Glomerular endothelial cell (primary cell): ENCODE data around the gene MACROD2. TPM values are rescaled to one million over a fixed set of nuclear protein-coding genes. Genes with fewer than 3 reads are reported as not detected.

Experiments
- DNase-seq: peaks from one replicate; pipeline ENCODE4 v3.0.0-alpha.2; 2011; ENCODE audit warnings: low read depth, low spot score; ENCODE audit errors: extremely low read depth
- total RNA-seq: library from RNA; depleted of rRNA; stranded (reverse); fragments of >200 nt; gene quantifications from 2 replicates; pipeline ENCODE4 v1.2.3, GENCODE V29; 2015

The MACROD2 gene
- total RNA-seq, 1 donor from 2014 or later: 0.76 TPM

DNA sequence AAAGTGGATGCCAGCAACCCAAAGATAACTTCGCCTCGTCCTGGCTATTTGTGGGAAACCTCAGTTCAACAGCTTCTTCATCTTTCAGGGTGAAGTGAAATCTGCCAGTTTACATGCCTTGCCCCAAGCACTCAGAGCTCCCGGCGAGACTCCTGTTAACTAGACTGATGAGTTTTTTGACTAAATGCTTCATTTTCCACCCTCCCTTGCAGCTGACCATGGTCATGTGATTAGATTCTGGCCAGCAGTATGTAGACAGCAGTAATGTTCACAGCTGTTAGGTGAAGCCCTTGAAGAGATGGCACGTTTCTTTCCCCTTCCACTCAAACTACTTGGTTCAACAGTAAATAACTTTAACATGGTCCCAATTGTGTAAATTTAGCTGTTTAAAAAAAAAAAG, 1060.9 kb downstream of the MACROD2 start:
- DNase-seq: no peak

DNA sequence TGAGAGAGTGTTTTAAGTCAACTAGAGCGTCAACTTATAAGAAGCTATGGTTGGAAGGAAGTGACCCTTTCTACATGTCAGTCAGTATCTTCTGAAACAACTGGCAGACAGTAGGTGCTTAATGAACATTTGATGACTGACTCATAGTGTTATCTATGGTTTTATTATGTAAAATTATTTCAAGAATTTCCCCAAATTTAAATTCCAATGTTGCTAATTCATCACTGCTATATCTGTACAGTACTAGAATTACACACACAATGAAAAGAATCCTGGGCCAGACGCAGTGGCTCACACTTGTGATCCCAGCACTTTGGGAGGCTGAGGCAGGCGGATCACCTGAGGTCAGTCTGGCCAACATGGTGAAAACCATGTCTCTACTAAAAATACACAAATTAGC, 1063.5 kb downstream of the MACROD2 start:
- no peak for DNase-seq

DNA sequence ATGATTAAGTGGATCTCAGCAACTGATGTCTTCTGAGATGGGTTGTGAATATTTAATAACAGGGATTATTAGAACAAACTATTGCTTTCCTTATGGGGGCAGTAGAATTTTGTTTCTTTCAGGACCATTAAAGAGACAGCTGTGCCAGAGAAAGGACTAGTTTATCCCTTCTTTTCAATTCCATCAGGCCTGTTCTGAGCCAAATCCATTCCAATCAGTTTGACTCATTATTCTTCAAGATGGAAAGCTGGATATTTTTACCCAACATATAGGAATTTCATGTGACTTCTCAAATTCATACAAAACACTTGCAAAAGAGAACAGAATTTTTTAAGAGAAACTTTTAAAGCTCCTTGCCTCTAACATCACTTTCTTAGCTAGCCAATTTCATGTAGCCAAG, 1064.1 kb downstream of the MACROD2 start:
- DNase-seq: no peak

DNA sequence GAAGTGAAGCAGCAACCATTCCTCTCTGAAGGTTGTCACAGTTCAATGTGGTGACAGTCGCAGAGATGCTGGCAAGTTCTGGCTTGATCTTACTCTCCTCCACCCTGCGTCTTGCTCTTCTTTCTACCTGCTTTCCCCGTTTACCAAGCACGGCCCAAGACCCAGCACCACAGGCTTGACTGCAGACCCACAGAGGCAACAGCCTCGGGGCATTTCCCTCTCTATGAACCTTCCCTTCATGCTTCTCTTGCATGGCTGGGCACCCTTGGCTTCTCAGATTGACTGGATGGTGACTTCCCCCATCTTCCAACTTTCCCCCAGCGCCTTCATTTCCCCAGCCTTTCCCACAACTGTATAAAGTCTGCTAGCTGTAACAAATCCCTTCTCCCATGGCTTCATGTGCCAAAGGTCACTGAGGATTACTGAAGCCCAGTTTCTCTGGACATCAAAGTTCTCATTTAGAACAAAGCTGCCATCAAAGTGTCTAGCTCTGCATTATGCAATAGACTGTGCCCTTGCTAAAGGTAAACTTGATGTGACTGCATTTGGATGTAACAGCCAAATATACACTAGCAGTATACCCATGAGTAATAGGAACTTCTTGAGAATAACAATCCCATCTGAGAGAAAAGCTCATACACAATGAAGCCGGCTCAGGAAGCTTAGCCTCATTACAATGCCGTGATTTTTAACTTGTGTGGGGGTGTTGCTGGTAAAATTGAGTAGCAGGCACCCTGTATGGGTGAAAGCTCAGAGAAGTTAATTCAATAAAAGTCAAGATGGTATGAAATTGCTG, 1065.1 kb downstream of the MACROD2 start:
- DNase-seq: no peak

DNA sequence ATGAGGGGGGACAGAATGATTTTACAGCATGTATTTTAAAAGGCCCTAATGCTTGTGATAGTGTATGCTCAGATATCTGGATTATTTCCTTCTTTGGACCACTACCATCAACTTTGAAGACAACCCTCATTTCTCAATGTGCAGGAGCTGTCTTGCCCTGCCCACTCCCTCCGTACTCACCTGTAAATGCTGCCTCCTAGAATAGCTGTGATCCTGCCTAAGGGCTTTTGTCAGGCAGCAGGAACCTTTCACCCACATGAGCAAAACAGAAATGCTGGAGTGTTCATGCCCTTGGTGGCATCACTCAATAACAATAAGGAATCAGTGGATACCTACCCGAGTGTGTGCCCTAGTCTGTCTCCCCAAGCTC, 1065.7 kb downstream of the MACROD2 start:
- no peak for DNase-seq

DNA sequence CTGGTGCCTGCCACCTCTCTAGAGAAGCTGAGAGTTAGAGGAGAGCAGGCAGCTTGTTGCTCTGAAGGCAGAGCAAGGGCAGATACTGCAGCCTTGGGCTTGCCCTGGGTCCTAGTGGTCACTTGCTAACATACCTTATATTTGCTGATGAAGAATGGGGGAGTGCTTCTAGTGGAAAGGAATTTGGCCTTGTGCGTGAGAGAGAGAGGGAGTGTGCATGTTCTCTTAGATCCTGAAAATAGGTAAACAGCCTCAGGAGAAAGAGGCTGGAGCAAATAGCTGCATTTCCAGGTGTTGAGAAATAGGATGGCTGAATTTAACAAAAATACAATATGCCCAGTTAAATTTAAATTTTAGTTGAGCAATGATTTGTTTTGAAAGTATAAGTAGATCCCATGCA, 1066.6 kb downstream of the MACROD2 start:
- no peak for DNase-seq

DNA sequence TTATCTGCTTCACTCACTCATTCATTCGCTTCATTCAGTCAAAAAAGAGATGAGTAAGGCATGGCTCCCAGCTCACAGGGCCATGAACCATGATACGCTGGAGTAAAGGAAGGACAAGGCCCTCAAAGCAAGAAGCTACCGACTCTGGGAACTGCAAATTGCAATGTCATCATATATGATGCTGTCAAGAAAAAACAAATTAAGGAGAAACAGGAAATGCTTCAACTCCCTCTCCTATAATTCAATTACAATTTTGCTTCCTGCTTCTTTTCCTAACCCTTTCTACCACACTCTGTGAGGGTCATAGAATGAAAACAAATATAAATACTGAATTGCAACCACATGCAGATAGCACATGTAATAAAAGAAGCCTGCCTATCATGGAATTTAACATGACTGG, 1067.8 kb downstream of the MACROD2 start:
- DNase-seq: no peak

DNA sequence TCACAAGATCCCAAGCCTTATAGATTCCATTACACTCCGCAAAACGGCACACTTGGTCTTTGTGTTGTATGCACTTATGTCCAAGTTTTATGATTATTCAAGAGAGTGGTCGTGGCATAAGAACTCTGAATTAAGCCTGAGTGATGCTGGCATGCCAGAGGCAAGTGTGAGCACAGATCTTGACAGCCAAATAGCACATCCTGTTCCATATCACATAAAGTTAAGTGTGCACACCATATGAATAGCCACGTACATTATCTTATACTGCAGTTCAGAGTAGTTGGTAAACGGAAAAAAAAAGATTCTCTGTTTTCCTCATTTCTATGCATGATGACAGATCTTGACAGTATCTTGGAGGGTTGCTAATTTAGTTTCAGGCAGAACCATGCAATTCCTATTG, 1069.4 kb downstream of the MACROD2 start:
- DNase-seq: no peak

DNA sequence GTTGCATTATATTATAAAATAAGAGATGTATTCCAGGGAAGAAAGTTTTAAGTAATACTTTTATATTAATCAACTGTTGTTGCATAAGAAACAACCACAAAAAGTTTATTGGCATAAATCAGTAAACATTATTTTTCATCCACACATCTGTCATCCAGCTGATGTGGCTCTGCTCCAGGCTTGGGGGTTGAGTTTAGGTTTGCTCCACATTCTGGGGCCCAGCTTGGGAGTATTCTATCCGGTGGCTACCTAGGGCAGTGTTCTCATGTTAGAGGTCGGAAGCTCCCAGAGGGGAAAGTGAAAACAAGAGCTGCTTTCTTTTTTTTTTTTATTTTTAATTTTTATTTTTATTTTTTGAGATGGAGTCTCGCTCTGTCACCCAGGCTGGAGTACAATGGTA, 1070.5 kb downstream of the MACROD2 start:
- DNase-seq: no peak

DNA sequence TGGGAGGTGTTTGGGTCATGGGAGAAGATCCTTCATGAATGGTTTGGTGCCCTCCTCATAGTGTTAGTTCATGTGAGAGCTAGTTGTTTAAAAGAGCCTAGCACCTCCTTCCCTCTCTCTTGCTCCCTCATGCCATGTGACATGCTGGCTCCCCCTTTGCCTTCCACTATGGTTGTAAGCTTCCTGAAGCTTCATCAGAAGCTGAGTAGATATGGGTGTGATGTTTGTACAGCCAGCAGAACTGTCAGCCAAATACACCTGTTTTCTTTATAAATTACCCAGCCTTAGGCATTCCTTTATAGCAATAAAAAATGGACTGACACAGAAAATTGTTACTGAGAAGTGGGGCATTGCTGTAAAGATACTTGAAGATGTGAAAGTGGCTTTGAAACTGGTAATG, 1073.2 kb downstream of the MACROD2 start:
- no peak for DNase-seq

DNA sequence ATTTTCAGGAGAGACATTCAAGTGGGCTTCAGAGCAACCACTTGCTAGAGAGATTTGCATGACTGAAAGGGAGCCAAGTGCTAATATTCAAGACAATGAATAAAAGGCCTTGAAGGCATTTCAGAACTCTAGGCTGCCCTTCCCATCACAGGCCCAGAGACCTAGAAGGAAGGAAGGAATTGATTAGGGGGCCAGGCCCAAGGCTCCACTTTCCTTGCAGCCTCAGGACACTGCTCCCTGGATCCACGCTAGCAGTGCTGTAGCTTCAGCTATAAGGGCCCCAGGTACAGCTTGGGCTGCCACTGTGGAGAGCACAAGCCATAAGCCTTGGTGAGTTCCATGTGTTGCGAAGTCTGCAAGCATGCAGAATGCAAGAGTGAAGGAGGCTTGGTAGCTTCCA, 1074.0 kb downstream of the MACROD2 start:
- no peak for DNase-seq

DNA sequence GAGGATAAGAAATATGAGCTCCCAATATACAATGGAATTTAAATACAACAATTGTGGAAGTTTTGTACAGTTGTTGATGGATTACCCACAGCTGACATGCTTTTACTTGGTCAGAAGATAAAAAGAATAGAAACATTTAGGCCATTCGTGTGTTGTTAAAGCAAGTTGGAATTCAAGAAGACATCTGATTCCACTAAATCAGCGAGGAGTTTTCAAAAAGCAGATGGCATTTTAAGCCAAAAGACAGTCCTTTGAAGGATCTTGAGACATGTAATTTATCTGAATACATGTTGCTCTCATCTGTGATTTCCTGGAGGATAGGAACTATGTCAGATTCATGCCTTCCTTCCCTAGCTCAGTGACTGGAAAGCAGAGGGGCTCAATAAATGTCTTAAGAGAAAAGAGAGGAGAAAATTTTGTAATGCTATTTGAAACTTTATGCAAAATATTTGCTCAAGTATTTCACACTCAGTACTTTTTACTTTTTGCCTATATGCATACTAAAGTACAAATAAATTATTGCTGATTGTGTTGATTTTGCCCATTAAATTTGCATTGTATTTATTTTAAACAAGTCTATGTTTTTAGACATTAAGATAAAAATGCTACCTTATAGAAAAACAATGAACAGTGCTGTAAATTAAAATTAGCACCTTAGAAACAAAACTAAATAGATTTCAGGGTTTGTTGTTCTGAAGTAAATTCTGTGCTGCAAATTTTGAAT, 1075.9 kb downstream of the MACROD2 start:
- no peak for DNase-seq

DNA sequence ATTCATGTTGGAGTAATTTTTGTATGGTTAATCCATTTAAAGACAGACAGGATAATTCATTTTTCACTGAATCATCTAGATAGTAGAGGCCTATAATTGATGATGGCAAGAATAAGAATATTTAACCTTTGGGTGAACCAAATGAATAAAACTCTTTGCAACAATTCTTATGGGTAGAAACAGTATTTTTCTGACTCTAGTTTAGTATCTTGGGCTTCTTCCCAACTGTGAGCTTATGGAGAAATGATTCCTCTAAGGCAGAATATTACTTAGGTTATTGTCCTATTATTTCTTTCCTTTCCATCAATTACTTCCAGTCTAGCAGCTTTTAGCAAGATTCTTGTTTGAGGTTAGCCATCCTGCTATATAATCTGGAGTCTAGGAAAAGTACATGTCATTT, 1077.0 kb downstream of the MACROD2 start:
- DNase-seq: no peak

DNA sequence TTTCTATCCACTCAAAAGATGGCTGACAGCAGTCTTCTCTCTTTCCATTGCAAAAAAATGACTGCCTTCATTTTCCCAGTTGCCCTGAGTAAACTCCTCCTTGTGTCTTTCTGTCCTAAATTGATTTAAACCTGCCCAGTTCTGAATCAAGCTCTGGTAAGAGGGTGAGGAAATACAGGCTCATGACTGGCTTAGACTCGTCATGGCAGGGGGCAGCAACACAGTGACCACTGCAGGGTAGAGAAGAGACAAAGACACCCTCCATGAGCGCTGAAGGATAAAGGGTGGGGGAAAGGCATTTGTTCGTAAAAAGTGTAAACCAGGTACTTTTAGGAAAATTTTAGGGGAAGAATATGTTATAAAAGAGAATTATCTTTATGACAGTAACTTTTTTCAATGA, 1080.3 kb downstream of the MACROD2 start:
- no peak for DNase-seq

DNA sequence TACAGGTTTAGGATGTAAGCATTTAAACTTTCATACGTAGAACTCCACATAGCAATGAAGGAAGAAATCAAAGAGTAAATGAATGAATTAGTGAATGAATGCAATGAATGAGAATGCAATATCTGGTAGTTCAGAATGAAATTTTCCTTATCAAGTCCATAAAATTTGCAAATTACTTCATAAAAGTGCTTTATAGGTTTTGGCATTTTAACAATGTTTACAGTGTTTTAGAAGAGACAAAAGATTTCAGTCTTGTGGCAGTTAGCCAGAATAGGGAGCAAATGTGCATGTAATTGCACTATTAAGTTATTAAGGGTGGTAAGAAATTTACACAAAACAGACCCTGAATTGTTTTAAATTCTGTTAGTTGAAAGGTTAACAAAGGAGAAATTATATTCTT, 1081.5 kb downstream of the MACROD2 start:
- DNase-seq: no peak

DNA sequence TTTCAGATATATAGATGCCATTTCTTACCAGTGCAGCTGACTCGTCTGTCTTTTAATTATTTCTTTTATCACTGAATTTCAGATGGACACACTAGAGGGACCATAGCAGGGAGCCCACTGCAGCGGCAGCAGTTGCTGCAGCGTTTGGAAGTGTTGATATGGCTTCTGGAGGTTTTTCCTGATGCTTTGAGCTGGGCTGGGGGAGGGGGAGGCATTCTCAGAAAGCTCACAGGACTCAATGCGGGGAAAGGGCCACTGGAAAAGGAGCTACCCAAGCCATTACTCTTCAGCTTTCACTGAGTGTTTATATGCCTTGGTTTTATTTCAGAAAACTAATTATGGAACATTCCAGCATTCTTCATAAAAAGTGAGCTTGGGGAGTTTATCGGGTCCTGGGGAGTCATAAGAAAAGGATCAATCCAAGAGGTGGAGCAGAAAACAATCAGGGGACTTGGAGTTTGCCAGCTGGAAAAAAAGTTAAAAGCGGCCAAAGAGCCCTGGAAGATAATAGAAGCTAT, 1082.5 kb downstream of the MACROD2 start:
- DNase-seq: no peak

DNA sequence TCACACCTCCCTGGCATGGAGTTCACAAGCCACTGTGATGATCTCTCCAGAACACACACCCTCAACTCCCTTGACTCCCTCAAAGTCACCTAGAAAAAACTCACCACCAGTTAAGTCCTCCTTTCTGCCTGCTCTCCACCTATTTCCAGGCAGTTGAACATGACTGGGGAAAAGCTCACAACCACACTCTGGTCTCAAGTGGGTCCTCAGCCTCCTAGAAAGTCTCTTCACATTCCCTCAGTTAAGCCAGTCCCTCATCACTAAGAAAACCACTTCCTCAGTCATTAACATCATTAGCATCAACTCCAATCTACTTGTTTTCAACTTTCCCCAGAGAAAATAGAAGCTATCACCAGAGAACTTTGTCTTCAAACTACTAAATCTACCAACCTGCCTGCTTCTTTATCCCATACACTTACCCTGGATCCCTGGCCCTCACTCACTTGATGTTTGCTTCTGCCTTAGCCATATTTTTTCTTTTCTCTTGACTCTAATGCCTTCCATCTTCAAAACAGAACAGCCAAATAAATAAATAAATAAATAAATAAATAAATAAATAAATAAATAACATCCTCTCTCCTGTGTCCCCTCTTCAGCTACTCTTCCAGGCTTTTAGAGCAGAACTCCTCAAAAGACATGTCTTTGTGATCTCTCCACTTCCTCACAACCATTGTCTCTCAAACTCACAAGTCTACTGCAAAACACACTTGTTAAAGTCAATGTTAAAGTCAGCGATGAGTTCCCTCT, 1084.5 kb downstream of the MACROD2 start:
- no peak for DNase-seq

DNA sequence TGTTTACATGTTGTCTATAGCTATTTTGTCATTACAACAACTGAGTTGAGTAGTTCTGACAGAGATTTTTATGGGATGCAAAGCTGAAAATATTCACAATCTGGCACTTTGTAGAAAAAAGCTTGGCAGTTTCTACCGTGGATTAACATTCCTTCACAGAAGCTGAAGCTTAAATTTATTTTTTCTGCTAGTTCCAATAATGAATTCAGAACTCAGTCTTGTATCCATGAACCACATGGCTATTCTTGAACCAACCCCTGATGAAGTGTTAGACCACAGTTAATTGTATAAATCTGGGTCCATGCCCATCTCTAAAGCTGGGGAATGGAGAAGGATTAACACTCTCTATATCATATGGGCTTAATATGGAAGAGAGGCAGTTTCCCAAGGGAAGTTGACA, 1085.9 kb downstream of the MACROD2 start:
- no peak for DNase-seq

DNA sequence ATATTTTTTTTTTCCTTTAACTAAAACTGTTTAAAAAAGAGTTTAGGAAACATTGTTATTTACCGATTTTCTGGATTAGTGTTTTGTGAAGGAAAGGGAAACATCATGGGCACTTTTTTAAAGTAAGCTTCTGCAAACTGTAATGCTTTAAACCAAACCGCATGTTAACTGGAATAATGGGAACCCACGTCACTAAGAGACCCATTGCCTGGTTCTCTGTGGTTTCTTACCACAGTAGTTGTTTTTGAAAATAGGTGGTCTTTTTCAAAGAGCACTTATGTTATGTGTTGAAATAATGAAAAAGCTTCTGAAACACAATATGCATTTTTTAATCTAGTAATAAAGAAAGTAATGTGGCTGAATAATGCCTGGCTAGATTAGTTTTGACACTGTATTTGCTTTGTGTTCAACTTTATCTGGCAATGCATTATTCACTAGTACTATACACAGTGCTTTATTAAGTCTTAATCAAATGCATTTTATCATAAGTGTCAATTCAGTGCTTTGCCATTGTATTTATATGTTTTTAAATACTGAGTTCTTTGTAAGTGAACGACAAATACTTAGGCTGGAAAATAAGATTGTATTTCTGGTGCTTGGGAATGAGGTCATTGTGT, 1096.2 kb downstream of the MACROD2 start:
- no peak for DNase-seq

DNA sequence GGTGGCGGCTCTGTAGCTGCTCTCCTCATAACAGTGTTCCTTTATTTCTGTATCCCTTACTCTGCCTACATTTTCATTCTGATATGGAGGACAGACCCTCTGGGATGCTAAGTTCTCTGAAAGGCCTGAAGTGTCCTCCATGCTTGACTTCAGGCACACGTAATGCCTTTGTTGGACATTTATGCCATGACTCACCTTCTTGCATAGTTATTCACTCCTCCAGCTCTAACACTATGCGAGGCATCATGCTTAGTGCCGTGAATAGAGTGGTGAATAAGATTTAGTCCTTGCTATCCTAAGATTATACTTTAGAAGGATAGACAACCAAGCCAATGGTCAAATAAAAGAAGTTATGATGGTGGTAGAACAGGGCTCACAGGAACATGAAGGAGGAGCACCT, 1103.0 kb downstream of the MACROD2 start:
- no peak for DNase-seq

DNA sequence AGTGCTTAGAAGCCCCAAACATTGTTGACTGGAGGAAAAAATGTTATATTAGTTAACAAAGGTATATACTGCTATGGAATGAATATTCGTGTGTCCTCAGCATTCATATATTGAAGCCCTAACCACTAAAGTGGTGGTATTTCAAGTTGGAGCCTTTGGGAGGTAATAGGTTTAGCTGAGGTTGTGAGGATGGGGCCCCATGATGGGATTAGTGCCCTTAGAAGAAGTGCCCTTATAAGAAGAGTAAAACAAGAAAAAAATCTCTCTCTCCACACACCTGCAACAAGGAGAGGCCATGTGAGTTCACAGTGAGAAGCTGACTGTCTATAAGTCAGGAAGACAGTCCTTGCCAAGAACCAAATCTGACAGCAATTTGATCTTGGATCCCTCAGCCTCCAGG, 1103.8 kb downstream of the MACROD2 start:
- DNase-seq: no peak
